Measurements from ENCODE around the gene SPON1. TPM values are rescaled to one million over a fixed set of nuclear protein-coding genes. Genes with fewer than 3 reads are reported as not detected.

Gene SPON1
- total RNA-seq, 1 experiment from 2014 or later: 46.9 TPM

DNA sequence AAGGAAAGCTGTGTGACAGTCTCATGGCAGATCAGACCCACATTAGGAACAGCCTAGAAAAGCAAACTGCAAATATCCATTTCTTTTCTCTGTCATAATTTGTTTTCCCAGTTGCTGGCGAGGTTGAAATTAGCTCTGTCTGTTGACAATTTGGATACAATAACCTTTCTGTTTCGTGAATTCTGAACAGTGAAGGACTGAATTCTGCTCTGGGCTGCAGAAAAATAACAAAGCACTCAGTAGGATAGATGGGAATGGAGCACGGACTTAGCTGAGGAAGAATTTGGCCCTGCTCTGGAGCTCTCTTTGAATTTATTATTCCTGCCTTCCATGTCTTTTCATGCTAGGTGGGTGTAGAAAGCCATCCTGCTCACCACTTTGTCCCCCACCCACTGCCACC lies 256.2 kb downstream of the SPON1 start:
- Mint-ChIP-seq H3K27ac (ENCODE audit: unreplicated experiment) (no peak overlapping the region), H3K27me3 (ENCODE audit: insufficient read depth, unreplicated experiment) (no peaks in the 10 kb centered on the region), H3K9me3 (ENCODE audit: unreplicated experiment) (no peaks in the 10 kb centered on the region), H3K4me3 (ENCODE audit: unreplicated experiment) (no peak overlapping the region), H3K36me3 (ENCODE audit: insufficient read depth, unreplicated experiment) (no peaks in the 10 kb centered on the region), H3K4me1 (ENCODE audit: low read depth, unreplicated experiment) (no peaks in the 10 kb centered on the region)
- no TSS peak for BruUV-seq (replicated peaks)
- ChIA-PET CTCF (no interaction called here), POLR2A (no interaction called here)
- no peaks in the 10 kb centered on the region for H3K9me3 ChIP-seq
- no peak for TF ChIP-seq CTCF (IDR thresholded peaks at IDR 0.05; ENCODE audit: insufficient read depth in 1 of 2, low read depth in 1 of 2, low read length in 1 of 2, severe bottlenecking in 1 of 2, unreplicated experiment in 1 of 2)
- no peak overlapping the region for H3K4me3 ChIP-seq (ENCODE audit: low read depth, low read length)
- H3K4me1 ChIP-seq: no peaks in the 10 kb centered on the region
- intact Hi-C loops (cut with micrococcal nuclease; ENCODE audit: unreplicated experiment): no loop called here
- H3K27me3 ChIP-seq (replicated peaks; ENCODE audit: control insufficient read depth, insufficient read depth, low read length): no peaks in the 10 kb centered on the region
- H3K36me3 ChIP-seq (ENCODE audit: control insufficient read depth, insufficient read depth, low read length): no peaks in the 10 kb centered on the region
- DNase-seq: no peak

DNA sequence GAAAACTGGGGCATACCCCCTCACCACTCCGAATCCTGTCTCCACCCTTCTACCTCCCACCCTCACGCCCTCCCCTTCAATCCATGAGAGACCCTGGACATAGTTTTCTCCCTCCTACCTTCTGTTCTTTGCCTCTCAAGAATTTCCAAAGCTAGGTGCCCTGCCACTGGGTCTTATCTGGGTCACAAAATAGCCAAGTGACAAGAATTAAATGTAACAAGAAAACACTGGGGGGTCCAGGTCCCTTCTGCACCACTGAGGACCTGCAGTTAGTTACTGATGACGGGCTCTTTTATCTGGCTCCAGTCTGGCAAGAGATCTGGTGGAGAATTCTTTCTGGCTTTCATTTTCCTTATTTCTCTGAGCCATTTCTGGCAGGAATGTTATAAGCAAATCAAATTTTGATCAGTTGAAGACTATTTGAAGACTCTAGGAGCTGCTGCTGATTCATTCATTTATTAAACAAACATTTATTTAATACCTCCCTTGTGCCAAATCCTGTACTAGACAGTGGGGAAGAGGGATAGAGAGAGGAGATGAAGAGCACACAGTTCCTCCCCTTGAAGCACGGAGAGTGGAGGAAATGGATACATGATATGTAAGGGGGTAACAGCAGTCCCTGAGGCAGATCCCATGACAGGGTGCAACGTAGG lies 261.2 kb downstream of the SPON1 start:
- no TSS peak for BruUV-seq (replicated peaks)
- no peak overlapping the region for H3K4me3 ChIP-seq (ENCODE audit: low read depth, low read length)
- intact Hi-C loops (cut with micrococcal nuclease; ENCODE audit: unreplicated experiment): no loop called here
- Mint-ChIP-seq H3K27ac (ENCODE audit: unreplicated experiment) (no peak overlapping the region), H3K4me3 (ENCODE audit: unreplicated experiment) (no peak overlapping the region), H3K36me3 (ENCODE audit: insufficient read depth, unreplicated experiment) (no peaks in the 10 kb centered on the region), H3K9me3 (ENCODE audit: unreplicated experiment) (no peaks in the 10 kb centered on the region), H3K4me1 (ENCODE audit: low read depth, unreplicated experiment) (no peaks in the 10 kb centered on the region), H3K27me3 (ENCODE audit: insufficient read depth, unreplicated experiment) (no peaks in the 10 kb centered on the region)
- POLR2A ChIA-PET: no interaction called here
- TF ChIP-seq CTCF (IDR thresholded peaks at IDR 0.05; ENCODE audit: insufficient read depth in 1 of 2, low read depth in 1 of 2, low read length in 1 of 2, severe bottlenecking in 1 of 2, unreplicated experiment in 1 of 2): no peak
- H3K4me1 ChIP-seq: no peaks in the 10 kb centered on the region
- H3K27me3 ChIP-seq (replicated peaks; ENCODE audit: control insufficient read depth, insufficient read depth, low read length): no peaks in the 10 kb centered on the region
- DNase-seq: no peak
- H3K9me3 ChIP-seq: peaks cover 6% of the 10 kb centered on the region; the same call in 1 of the 2 replicates
- CTCF ChIA-PET: no interaction called here
- no peaks in the 10 kb centered on the region for H3K36me3 ChIP-seq (ENCODE audit: control insufficient read depth, insufficient read depth, low read length)

GRCh38 chr11:14224395-14224794 lies 261.9 kb downstream of the SPON1 start:
- Histone ChIP-seq H3K27me3 (replicated peaks; ENCODE audit: control insufficient read depth, insufficient read depth, low read length) (no peaks in the 10 kb centered on the region), H3K4me1 (no peaks in the 10 kb centered on the region), H3K36me3 (ENCODE audit: control insufficient read depth, insufficient read depth, low read length) (no peaks in the 10 kb centered on the region), H3K9me3 (peaks cover 6% of the 10 kb centered on the region; the same call in 1 of the 2 replicates), H3K4me3 (ENCODE audit: low read depth, low read length) (no peak overlapping the region)
- no peaks in the 10 kb centered on the region for H3K36me3 Mint-ChIP-seq (ENCODE audit: insufficient read depth, unreplicated experiment)
- H3K9me3 Mint-ChIP-seq (ENCODE audit: unreplicated experiment): no peaks in the 10 kb centered on the region
- CTCF ChIA-PET: no interaction called here
- no peak overlapping the region for H3K4me3 Mint-ChIP-seq (ENCODE audit: unreplicated experiment)
- intact Hi-C loops (cut with micrococcal nuclease; ENCODE audit: unreplicated experiment): no loop called here
- TF ChIP-seq CTCF (IDR thresholded peaks at IDR 0.05; ENCODE audit: insufficient read depth in 1 of 2, low read depth in 1 of 2, low read length in 1 of 2, severe bottlenecking in 1 of 2, unreplicated experiment in 1 of 2): no peak
- H3K27me3 Mint-ChIP-seq (ENCODE audit: insufficient read depth, unreplicated experiment): no peaks in the 10 kb centered on the region
- POLR2A ChIA-PET: no interaction called here
- no peak overlapping the region for H3K27ac Mint-ChIP-seq (ENCODE audit: unreplicated experiment)
- no peaks in the 10 kb centered on the region for H3K4me1 Mint-ChIP-seq (ENCODE audit: low read depth, unreplicated experiment)
- no peak for DNase-seq
- no TSS peak for BruUV-seq (replicated peaks)
